Right atrium auricular region (tissue), 2 donors: Measurements from ENCODE around the gene ADCY4. TPM values are rescaled to one million over a fixed set of nuclear protein-coding genes. Genes with fewer than 3 reads are reported as not detected.
A peak's percentile ranks its signal among the peaks of the same experiment; 100 is the strongest.

Experiments
- DNase-seq: peaks from one replicate; pipeline ENCODE4 v3.0.0-alpha.2; 2019; ENCODE audit warnings: low spot score
- H3K27ac ChIP-seq, 2 donors: fragments of 200-600 bp; sonication (generic); 1 replicate in 1 of 2; 2 replicates in 1 of 2; pipeline ENCODE4 v1.5.1; 2016 to 2019
- H3K27me3 ChIP-seq, 2 donors: fragments of 200-600 bp; sonication (generic); one replicate each; pipeline versions ENCODE4 v1.5.1 to v1.6.0; 2017 to 2019
- H3K36me3 ChIP-seq: fragments of 200-600 bp; sonication (generic); one replicate; pipeline ENCODE4 v1.5.1; 2016
- H3K4me1 ChIP-seq, 2 donors: fragments of 200-600 bp; sonication (generic); one replicate each; pipeline versions ENCODE4 v1.5.1 to v1.6.0; 2017 to 2019
- H3K4me3 ChIP-seq, 2 donors: fragments of 200-600 bp; sonication (generic); 1 replicate in 1 of 2; 2 replicates in 1 of 2; pipeline ENCODE4 v1.5.1; 2017 to 2019; ENCODE audit warnings: mild to moderate bottlenecking in 1 of 2, moderate library complexity in 1 of 2
- H3K9me3 ChIP-seq, 2 donors: fragments of 200-600 bp; sonication (generic); one replicate each; pipeline ENCODE4 v1.5.1; 2019
- CTCF ChIP-seq, 2 donors: fragments of 200-600 bp; sonication (generic); IDR thresholded peaks; one replicate each; pipeline ENCODE4 v1.5.1; 2019; ENCODE audit warnings: antibody characterized with exemption in 2 of 2
- total RNA-seq, 2 donors: library from RNA; depleted of rRNA; stranded (reverse); fragments of >200 nt; gene quantifications; one replicate each; pipeline ENCODE4 v1.1.0, GENCODE V29; 2016

Gene ADCY4
- total RNA-seq, 2 donors from 2014 or later, result 17.1 to 25.5 TPM

- H3K27ac ChIP-seq, result peak overlapping the region in 1 of 2 donors; percentile 83
- H3K36me3 ChIP-seq, result no peaks in the 10 kb centered on the region
- H3K27me3 ChIP-seq, result peaks cover 0 to 4% of the 10 kb centered on the region in 2 donors
- H3K9me3 ChIP-seq, result no peaks in the 10 kb centered on the region
- no peak for DNase-seq
- H3K4me3 ChIP-seq, result no peak overlapping the region
- no peak for TF ChIP-seq CTCF (IDR thresholded peaks at IDR 0.05)
- H3K4me1 ChIP-seq, result peaks cover 0 to 39% of the 10 kb centered on the region in 2 donors
These were observed 30.0 kb upstream of the ADCY4 start for GRCh38 chr14:24364841-24365240.

GRCh38 chr14:24363401-24363800 lies 28.5 kb upstream of the ADCY4 start:
- H3K27me3 ChIP-seq, result peaks cover 0 to 3% of the 10 kb centered on the region in 2 donors
- peaks cover 0 to 26% of the 10 kb centered on the region in 2 donors for H3K4me1 ChIP-seq
- H3K9me3 ChIP-seq, result no peaks in the 10 kb centered on the region
- no peak for TF ChIP-seq CTCF (IDR thresholded peaks at IDR 0.05)
- no peak for DNase-seq
- no peak overlapping the region for H3K4me3 ChIP-seq
- H3K36me3 ChIP-seq, result no peaks in the 10 kb centered on the region
- no peak overlapping the region for H3K27ac ChIP-seq

GRCh38 chr14:24362241-24362960 lies 27.5 kb upstream of the ADCY4 start:
- Histone ChIP-seq H3K4me3 (no peak overlapping the region), H3K4me1 (peaks cover 0 to 18% of the 10 kb centered on the region in 2 donors), H3K27ac (no peak overlapping the region), H3K9me3 (no peaks in the 10 kb centered on the region), H3K27me3 (no peaks in the 10 kb centered on the region), H3K36me3 (no peaks in the 10 kb centered on the region)
- TF ChIP-seq CTCF (IDR thresholded peaks at IDR 0.05), result no peak
- no peak for DNase-seq

GRCh38 chr14:24361326-24361725 lies 26.5 kb upstream of the ADCY4 start:
- no peak for DNase-seq
- H3K9me3 ChIP-seq, result no peaks in the 10 kb centered on the region
- H3K36me3 ChIP-seq, result no peaks in the 10 kb centered on the region
- H3K27me3 ChIP-seq, result no peaks in the 10 kb centered on the region
- H3K27ac ChIP-seq, result no peak overlapping the region
- H3K4me1 ChIP-seq, result peaks cover 0 to 12% of the 10 kb centered on the region in 2 donors
- no peak for TF ChIP-seq CTCF (IDR thresholded peaks at IDR 0.05)
- no peak overlapping the region for H3K4me3 ChIP-seq

- H3K27ac ChIP-seq, result no peak overlapping the region
- no peaks in the 10 kb centered on the region for H3K36me3 ChIP-seq
- peaks cover 0 to 2% of the 10 kb centered on the region in 2 donors for H3K4me1 ChIP-seq
- no peak for TF ChIP-seq CTCF (IDR thresholded peaks at IDR 0.05)
- no peaks in the 10 kb centered on the region for H3K27me3 ChIP-seq
- DNase-seq, result no peak
- no peaks in the 10 kb centered on the region for H3K9me3 ChIP-seq
- no peak overlapping the region for H3K4me3 ChIP-seq
These were observed 25.4 kb upstream of the ADCY4 start for GRCh38 chr14:24360281-24360680.

- TF ChIP-seq CTCF (IDR thresholded peaks at IDR 0.05), result no peak
- Histone ChIP-seq H3K27me3 (no peaks in the 10 kb centered on the region), H3K27ac (no peak overlapping the region), H3K36me3 (no peaks in the 10 kb centered on the region), H3K4me3 (no peak overlapping the region), H3K4me1 (no peaks in the 10 kb centered on the region), H3K9me3 (no peaks in the 10 kb centered on the region)
- DNase-seq, result no peak
These were observed 21.3 kb upstream of the ADCY4 start for GRCh38 chr14:24356208-24356607.
